ENCODE results near the gene EMILIN3. TPM values are rescaled to one million over a fixed set of nuclear protein-coding genes. Genes with fewer than 3 reads are reported as not detected.

Gene EMILIN3
- polyA plus RNA-seq, 2 of the 4 experiments (the other 2 are of a cell fraction) = 0.06 to 0.58 TPM

DNA sequence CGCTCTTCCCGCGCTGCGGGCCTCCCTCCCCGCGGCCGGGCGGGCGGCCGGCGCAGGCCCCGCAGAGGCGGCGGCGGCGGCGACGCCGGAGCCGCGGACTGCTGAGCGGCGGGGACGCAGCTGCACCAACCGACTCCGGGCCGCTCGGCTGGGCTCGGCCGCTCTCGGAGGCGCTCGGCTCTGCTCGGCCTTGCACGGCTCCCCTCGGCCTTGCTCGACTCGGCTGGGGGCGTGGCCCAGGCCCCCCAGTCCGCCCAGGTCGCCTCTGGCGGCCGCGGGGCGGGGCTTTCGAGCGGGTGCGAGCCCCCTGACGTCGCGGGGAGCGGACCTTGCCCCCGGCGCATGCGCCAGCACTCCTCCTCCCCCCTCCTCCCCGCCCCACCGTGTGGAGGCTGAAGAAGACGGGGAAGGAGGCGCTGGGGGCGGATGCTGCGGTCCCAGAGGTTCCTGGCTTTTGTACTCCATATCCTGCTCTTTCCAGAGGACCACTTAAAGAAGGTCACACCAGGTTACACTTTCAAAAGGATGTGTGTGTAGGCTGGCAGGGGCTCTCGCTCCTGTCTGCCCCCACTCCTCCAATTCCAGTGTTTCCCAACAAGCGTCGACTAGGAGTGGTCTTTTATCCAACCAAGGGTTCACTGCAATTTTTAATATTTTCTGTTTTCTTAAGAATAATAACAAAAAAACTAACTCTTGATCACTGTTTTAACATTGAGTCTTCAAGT is 48.9 kb downstream of the EMILIN3 start, which contains the start of gene ZHX3:
TSS of gene ZHX3 (minus strand) at position 186 of the 725 bp plus-strand sequence. CDS start 112,815 bp downstream, outside the sequence.
- CTCF ChIA-PET = interaction anchor here (1.3 to 3.3 kb wide), 3 partner anchors 17 to 145 kb away, joined by 3 to 19 read pairs (median 4); partner anchors contain the start of gene LPIN3
- ATAC-seq (peak; percentile 94 to 99), FAIRE-seq (no peak), DNase-seq (ENCODE audit: low read depth in 1 of 2, low spot score in 1 of 2) (peak; percentile 90 to 94)
- Histone ChIP-seq H3K4me2 (peak within 1 kb of the TSS; percentile 84), H3K27ac (peak within 1 kb of the TSS; percentile 74 to 87), H3K4me1 (peaks cover 20% of the 10 kb centered on the region; the same call in 2 of the 3 replicates), H3K9me3 (no peaks in the 10 kb centered on the region), H3K4me3 (peak within 1 kb of the TSS; percentile 73)
- WGBS (ENCODE audit: missing lambda C conversion rate) = 8% methylated on average over 13 of the region's 64 CpGs
- POLR2A ChIA-PET = no interaction called here
- TF ChIP-seq, protein P1, sequence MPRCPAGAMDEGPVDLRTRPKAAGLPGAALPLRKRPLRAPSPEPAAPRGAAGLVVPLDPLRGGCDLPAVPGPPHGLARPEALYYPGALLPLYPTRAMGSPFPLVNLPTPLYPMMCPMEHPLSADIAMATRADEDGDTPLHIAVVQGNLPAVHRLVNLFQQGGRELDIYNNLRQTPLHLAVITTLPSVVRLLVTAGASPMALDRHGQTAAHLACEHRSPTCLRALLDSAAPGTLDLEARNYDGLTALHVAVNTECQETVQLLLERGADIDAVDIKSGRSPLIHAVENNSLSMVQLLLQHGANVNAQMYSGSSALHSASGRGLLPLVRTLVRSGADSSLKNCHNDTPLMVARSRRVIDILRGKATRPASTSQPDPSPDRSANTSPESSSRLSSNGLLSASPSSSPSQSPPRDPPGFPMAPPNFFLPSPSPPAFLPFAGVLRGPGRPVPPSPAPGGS (IDR thresholded peaks at IDR 0.05) = peak; percentile 33; the same call in 1 of the 3 replicates
- TF ChIP-seq CHD2 (IDR thresholded peaks at IDR 0.05; ENCODE audit: low read length, partially characterized antibody) (no peak), ZSCAN20 (CRISPR knock-in tag; IDR thresholded peaks at IDR 0.05) (no peak), MAZ (IDR thresholded peaks at IDR 0.05; ENCODE audit: borderline replicate concordance, low read depth, low read length) (peak; percentile 69; the same call in 1 of the 2 replicates), ZC3H11A (IDR thresholded peaks at IDR 0.05) (no peak), RFX5 (IDR thresholded peaks at IDR 0.05) (no peak), CHD4 (IDR thresholded peaks at IDR 0.05; ENCODE audit: borderline replicate concordance) (no peak), SMC3 (IDR thresholded peaks at IDR 0.05) (no peak), EHF (CRISPR knock-in tag; IDR thresholded peaks at IDR 0.05) (no peak), NPAS2 (CRISPR knock-in tag; IDR thresholded peaks at IDR 0.05; ENCODE audit: borderline replicate concordance) (no peak), POLR2A (IDR thresholded peaks at IDR 0.05; ENCODE audit: low read length) (peak; percentile 84), HOXA7 (CRISPR knock-in tag; IDR thresholded peaks at IDR 0.05) (no peak), ZNF302 (CRISPR knock-in tag; IDR thresholded peaks at IDR 0.05) (no peak), PHF8 (IDR thresholded peaks at IDR 0.05; ENCODE audit: borderline replicate concordance, low read depth) (peak; percentile 32; the same call in 1 of the 2 replicates), HEYL (CRISPR knock-in tag; IDR thresholded peaks at IDR 0.05) (no peak), HOXB5 (CRISPR knock-in tag; IDR thresholded peaks at IDR 0.05) (no peak), FOSB (CRISPR knock-in tag; IDR thresholded peaks at IDR 0.05) (no peak), BHLHE40 (IDR thresholded peaks at IDR 0.05; ENCODE audit: low read depth, low read length) (no peak), TFCP2L1 (CRISPR knock-in tag; IDR thresholded peaks at IDR 0.05) (no peak), TP53 (CRISPR knock-in tag; IDR thresholded peaks at IDR 0.05) (no peak), CBX2 (IDR thresholded peaks at IDR 0.05; ENCODE audit: borderline replicate concordance, low read depth) (no peak), ESRRA (IDR thresholded peaks at IDR 0.05; ENCODE audit: borderline replicate concordance, low read length) (no peak), EHMT2 (IDR thresholded peaks at IDR 0.05; ENCODE audit: low read depth) (no peak), RCOR1 (IDR thresholded peaks at IDR 0.05; ENCODE audit: low read depth, low read length) (no peak), KDM1A (IDR thresholded peaks at IDR 0.05; ENCODE audit: low read depth) (no peak), FOSL2 (IDR thresholded peaks at IDR 0.05) (no peak), FOSL2 (CRISPR knock-in tag; IDR thresholded peaks at IDR 0.05) (no peak), HDAC2 (IDR thresholded peaks at IDR 0.05) (no peak), JUN (IDR thresholded peaks at IDR 0.05) (no peak; a peak in 2 of 5 replicates), KDM5A (IDR thresholded peaks at IDR 0.05) (no peak), MYC (IDR thresholded peaks at IDR 0.05; ENCODE audit: borderline replicate concordance, low read length) (0 out of 2 replicates have a peak, but pooled peaks have one; percentile 33), GATA3 (IDR thresholded peaks at IDR 0.05; ENCODE audit: borderline replicate concordance) (no peak), CEBPB (IDR thresholded peaks at IDR 0.05) (no peak)
- TF ChIP-seq, protein P2, sequence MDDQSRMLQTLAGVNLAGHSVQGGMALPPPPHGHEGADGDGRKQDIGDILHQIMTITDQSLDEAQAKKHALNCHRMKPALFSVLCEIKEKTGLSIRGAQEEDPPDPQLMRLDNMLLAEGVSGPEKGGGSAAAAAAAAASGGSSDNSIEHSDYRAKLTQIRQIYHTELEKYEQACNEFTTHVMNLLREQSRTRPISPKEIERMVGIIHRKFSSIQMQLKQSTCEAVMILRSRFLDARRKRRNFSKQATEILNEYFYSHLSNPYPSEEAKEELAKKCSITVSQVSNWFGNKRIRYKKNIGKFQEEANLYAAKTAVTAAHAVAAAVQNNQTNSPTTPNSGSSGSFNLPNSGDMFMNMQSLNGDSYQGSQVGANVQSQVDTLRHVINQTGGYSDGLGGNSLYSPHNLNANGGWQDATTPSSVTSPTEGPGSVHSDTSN (IDR thresholded peaks at IDR 0.05) = no peak
- TF ChIP-seq, protein P3, sequence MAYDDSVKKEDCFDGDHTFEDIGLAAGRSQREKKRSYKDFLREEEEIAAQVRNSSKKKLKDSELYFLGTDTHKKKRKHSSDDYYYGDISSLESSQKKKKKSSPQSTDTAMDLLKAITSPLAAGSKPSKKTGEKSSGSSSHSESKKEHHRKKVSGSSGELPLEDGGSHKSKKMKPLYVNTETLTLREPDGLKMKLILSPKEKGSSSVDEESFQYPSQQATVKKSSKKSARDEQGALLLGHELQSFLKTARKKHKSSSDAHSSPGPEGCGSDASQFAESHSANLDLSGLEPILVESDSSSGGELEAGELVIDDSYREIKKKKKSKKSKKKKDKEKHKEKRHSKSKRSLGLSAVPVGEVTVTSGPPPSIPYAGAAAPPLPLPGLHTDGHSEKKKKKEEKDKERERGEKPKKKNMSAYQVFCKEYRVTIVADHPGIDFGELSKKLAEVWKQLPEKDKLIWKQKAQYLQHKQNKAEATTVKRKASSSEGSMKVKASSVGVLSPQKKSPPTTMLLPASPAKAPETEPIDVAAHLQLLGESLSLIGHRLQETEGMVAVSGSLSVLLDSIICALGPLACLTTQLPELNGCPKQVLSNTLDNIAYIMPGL (CRISPR knock-in tag; IDR thresholded peaks at IDR 0.05; ENCODE audit: borderline replicate concordance) = no peak
- TF ChIP-seq, protein P4, sequence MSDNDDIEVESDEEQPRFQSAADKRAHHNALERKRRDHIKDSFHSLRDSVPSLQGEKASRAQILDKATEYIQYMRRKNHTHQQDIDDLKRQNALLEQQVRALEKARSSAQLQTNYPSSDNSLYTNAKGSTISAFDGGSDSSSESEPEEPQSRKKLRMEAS (IDR thresholded peaks at IDR 0.05) = peak; percentile 48
- TF ChIP-seq, protein P5, sequence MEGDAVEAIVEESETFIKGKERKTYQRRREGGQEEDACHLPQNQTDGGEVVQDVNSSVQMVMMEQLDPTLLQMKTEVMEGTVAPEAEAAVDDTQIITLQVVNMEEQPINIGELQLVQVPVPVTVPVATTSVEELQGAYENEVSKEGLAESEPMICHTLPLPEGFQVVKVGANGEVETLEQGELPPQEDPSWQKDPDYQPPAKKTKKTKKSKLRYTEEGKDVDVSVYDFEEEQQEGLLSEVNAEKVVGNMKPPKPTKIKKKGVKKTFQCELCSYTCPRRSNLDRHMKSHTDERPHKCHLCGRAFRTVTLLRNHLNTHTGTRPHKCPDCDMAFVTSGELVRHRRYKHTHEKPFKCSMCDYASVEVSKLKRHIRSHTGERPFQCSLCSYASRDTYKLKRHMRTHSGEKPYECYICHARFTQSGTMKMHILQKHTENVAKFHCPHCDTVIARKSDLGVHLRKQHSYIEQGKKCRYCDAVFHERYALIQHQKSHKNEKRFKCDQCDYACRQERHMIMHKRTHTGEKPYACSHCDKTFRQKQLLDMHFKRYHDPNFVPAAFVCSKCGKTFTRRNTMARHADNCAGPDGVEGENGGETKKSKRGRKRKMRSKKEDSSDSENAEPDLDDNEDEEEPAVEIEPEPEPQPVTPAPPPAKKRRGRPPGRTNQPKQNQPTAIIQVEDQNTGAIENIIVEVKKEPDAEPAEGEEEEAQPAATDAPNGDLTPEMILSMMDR (IDR thresholded peaks at IDR 0.05) = no peak
- TF ChIP-seq, protein P6, sequence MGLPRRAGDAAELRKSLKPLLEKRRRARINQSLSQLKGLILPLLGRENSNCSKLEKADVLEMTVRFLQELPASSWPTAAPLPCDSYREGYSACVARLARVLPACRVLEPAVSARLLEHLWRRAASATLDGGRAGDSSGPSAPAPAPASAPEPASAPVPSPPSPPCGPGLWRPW (IDR thresholded peaks at IDR 0.05) = no peak
